Stomach (tissue), 9 donors: ENCODE results near the gene PDCD7. TPM values are rescaled to one million over a fixed set of nuclear protein-coding genes. Genes with fewer than 3 reads are reported as not detected.
"Not testable (repeated sequence)": the region's sequence is repeated elsewhere in the genome, so short reads cannot be mapped to it uniquely, and the experiment has no call there.

Experiments
- DNase-seq, 2 donors: peaks; one replicate each; pipeline versions ENCODE4 v3.0.0 to v3.0.0-alpha.2; 2013 to 2019
- H3K27ac ChIP-seq, 5 donors: fragments of 200-600 bp in 4 of 5; sonication (generic) in 4 of 5; one replicate each; pipeline ENCODE4 v1.5.1; 2013 to 2019; ENCODE audit warnings: mild to moderate bottlenecking in 1 of 5, moderate library complexity in 1 of 5
- H3K27me3 ChIP-seq, 3 donors: fragments of 200-600 bp; sonication (generic); one replicate each; pipeline ENCODE4 v1.5.1; 2017 to 2019; ENCODE audit warnings: mixed run types in 1 of 3
- H3K36me3 ChIP-seq, 4 donors: fragments of 200-600 bp; sonication (generic); 1 replicate in 3 of 4; 2 replicates in 1 of 4; pipeline ENCODE4 v1.5.1; 2016 to 2019
- H3K4me1 ChIP-seq, 4 donors: fragments of 200-600 bp; sonication (generic); one replicate each; pipeline ENCODE4 v1.5.1; 2016 to 2019
- H3K4me3 ChIP-seq, 4 donors: fragments of 200-600 bp; sonication (generic) in 3 of 4; one replicate each; pipeline ENCODE4 v1.5.1; 2016 to 2019; ENCODE audit warnings: mild to moderate bottlenecking in 1 of 4
- H3K9me3 ChIP-seq, 4 donors: fragments of 200-600 bp; sonication (generic); one replicate each; pipeline ENCODE4 v1.5.1; 2016 to 2019
- EP300 ChIP-seq: sonication (generic); formaldehyde crosslinking; IDR thresholded peaks from one replicate; pipeline ENCODE4 v1.6.1; 2017; ENCODE audit warnings: antibody characterized with exemption
- POLR2A ChIP-seq, 4 donors: fragments of 450-650 bp; IDR thresholded peaks; one replicate each; pipeline ENCODE4 v1.6.1; 2016; ENCODE audit warnings: antibody characterized with exemption in 4 of 4, control low read depth in 2 of 4, mild to moderate bottlenecking in 1 of 4, moderate library complexity in 1 of 4
- POLR2AphosphoS5 ChIP-seq, 3 donors: sonication (generic); formaldehyde crosslinking; IDR thresholded peaks; one replicate each; pipeline ENCODE4 v1.6.1; 2016; ENCODE audit warnings: antibody characterized with exemption in 3 of 3
- WGBS, 5 donors: extraction: QIAGEN DNeasy Blood & Tissue Kit in 3 of 5; methylation state at CpG; one replicate each; pipeline versions ENCODE4 v1.1.5 to v1.1.7; 2013 to 2018; 5-methylcytosine and 5-hydroxymethylcytosine counted together
- intact Hi-C: fragments of 100-400 bp; cut with DNase I; formaldehyde crosslinking; loops from one replicate; pipeline ENCODE4 v1.15.1; 2023; ENCODE audit warnings: low total_unique reads
- polyA plus RNA-seq, 3 donors: library from polyadenylated mRNA; stranded (reverse); fragments of 200-250 nt; gene quantifications; one replicate each; pipeline ENCODE4 v1.2.3, GENCODE V29; 2013
- total RNA-seq, 5 donors: library from RNA; depleted of rRNA; stranded (reverse); fragments of >200 nt; gene quantifications; one replicate each; pipeline versions ENCODE4 v1.1.0 to v1.2.3, GENCODE V29; 2014 to 2016
- TF ChIP-seq, protein P1 (sequence below), 7 experiments: fragments of 450-650 bp in 4 of 7; fragments of 200-600 bp in 3 of 7; sonication (generic) in 3 of 7; IDR thresholded peaks; one replicate each; pipeline ENCODE4 v1.5.1; 2016 to 2019; ENCODE audit warnings: antibody characterized with exemption in 7 of 7, control low read depth in 2 of 7, mild to moderate bottlenecking in 1 of 7
- donor health status: healthy with polysubstance abuse.
- donor health status: Bipolar disorder and iron deficiency.
- donor health status: healthy.

Gene PDCD7
- total and polyA plus RNA-seq, 8 donors = 10.7 to 127 (median 17.0) TPM

DNA sequence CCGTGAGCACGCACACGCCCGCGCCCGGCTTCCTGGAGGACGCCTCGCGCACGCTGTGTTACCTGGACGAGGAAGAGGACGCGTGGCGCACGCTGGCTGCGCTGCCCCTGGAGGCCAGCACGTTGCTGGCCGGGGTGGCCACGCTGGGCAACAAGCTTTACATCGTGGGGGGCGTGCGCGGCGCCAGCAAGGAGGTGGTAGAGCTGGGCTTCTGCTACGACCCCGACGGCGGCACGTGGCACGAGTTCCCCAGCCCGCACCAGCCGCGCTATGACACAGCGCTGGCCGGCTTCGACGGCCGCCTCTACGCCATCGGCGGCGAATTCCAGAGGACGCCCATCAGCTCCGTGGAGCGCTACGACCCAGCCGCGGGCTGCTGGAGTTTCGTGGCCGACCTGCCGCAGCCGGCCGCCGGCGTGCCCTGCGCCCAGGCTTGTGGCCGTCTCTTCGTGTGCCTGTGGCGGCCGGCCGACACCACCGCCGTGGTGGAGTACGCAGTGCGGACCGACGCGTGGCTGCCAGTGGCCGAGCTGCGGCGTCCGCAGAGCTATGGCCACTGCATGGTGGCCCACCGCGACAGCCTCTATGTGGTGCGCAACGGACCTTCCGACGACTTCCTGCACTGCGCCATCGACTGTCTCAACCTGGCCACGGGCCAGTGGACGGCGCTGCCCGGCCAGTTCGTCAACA, 56.2 kb downstream of the PDCD7 start:
- peak overlapping the region in 1 of 4 donors; percentile 26 for H3K4me3 ChIP-seq
- H3K9me3 ChIP-seq = no peaks in the 10 kb centered on the region
- DNase-seq = no peak
- H3K36me3 ChIP-seq = no peaks in the 10 kb centered on the region
- TF ChIP-seq EP300 = no peak
- no peak for TF ChIP-seq POLR2AphosphoS5 (IDR thresholded peaks at IDR 0.05)
- intact Hi-C loops = no loop called here
- peaks cover 0 to 40% (median 15%) of the 10 kb centered on the region in 3 donors for H3K27me3 ChIP-seq
- peaks cover under 1 to 20% (median 12%) of the 10 kb centered on the region in 4 donors for H3K4me1 ChIP-seq
- H3K27ac ChIP-seq = no peak overlapping the region
- WGBS, 5 donors = 53 to 73% (median 63%) methylated on average over 19 to 85 of the region's 85 CpGs

- intact Hi-C loops = no loop called here
- 60 to 86% (median 81%) methylated on average over 45 to 73 of the region's 73 CpGs for WGBS, 5 donors
- TF ChIP-seq POLR2AphosphoS5 (IDR thresholded peaks at IDR 0.05) = no peak
- TF ChIP-seq EP300 = no peak
- TF ChIP-seq, protein P1, sequence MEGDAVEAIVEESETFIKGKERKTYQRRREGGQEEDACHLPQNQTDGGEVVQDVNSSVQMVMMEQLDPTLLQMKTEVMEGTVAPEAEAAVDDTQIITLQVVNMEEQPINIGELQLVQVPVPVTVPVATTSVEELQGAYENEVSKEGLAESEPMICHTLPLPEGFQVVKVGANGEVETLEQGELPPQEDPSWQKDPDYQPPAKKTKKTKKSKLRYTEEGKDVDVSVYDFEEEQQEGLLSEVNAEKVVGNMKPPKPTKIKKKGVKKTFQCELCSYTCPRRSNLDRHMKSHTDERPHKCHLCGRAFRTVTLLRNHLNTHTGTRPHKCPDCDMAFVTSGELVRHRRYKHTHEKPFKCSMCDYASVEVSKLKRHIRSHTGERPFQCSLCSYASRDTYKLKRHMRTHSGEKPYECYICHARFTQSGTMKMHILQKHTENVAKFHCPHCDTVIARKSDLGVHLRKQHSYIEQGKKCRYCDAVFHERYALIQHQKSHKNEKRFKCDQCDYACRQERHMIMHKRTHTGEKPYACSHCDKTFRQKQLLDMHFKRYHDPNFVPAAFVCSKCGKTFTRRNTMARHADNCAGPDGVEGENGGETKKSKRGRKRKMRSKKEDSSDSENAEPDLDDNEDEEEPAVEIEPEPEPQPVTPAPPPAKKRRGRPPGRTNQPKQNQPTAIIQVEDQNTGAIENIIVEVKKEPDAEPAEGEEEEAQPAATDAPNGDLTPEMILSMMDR (IDR thresholded peaks at IDR 0.05) = no peak
- no peak for TF ChIP-seq POLR2A (IDR thresholded peaks at IDR 0.05)
- H3K4me3 ChIP-seq = peak within 1 kb of the TSS in 1 of 4 donors; percentile 26
- no peaks in the 10 kb centered on the region for H3K9me3 ChIP-seq
- H3K27me3 ChIP-seq = peaks cover 0 to 32% (median 15%) of the 10 kb centered on the region in 3 donors
- no peak for DNase-seq
- H3K4me1 ChIP-seq = peaks cover 7 to 19% (median 16%) of the 10 kb centered on the region in 4 donors
- H3K36me3 ChIP-seq = no peaks in the 10 kb centered on the region
- H3K27ac ChIP-seq = no peak within 1 kb of the TSS
Measured at GRCh38 chr15:65076486-65077290, 56.9 kb downstream of the PDCD7 start, which contains the start of gene KBTBD13. Gene KBTBD13 (plus strand): TSS chr15:65076746. CDS start chr15:65076816, 70 bp downstream.

DNA sequence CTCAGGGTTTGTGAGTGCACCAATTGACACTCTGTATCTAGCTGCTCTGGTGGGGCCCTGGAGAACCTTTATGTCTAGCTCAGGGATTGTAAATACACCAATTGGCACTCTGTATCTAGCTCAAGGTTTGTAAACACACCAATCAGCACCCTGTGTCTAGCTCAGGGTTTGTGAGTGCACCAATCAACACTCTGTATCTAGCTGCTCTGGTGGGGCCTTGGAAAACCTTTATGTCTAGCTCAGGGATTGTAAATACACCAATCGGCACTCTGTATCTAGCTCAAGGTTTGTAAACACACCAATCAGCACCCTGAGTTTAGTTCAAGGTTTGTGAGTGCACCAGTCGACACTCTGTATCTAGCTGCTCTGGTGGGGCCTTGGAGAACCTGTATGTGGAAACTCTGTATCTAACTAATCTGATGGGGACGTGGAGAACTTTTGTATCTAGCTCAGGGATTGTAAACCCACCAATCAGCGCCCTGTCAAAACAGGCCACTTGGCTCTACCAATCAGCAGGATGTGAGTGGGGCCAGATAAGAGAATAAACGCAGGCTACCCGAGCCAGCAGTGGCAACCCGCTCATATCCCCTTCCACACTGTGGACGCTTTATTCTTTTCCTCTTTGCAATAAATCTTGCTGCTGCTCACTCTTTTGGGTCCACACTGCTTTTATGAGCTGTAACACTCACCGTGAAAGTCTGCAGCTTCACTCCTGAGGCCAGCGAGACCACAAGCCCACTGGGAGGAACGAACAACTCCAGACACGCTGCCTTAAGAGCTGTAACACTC, 57.8 kb downstream of the PDCD7 start:
- WGBS, 5 donors = 71 to 81% (median 79%) methylated on average over 12 of the region's 12 CpGs
- H3K36me3 ChIP-seq, H3K9me3 ChIP-seq, DNase-seq, intact Hi-C loops, H3K4me3 ChIP-seq, H3K27ac ChIP-seq: not testable (repeated sequence)
- Histone ChIP-seq H3K4me1 (peaks cover 16 to 27% (median 23%) of the 10 kb centered on the region in 4 donors), H3K27me3 (peaks cover 0 to 32% (median 15%) of the 10 kb centered on the region in 3 donors)

- peaks cover 24 to 36% (median 31%) of the 10 kb centered on the region in 4 donors for H3K4me1 ChIP-seq
- peaks cover 0 to 32% (median 15%) of the 10 kb centered on the region in 3 donors for H3K27me3 ChIP-seq
- 88 to 98% (median 95%) methylated on average over 4 to 17 of the region's 22 CpGs for WGBS, 5 donors
- intact Hi-C loops, DNase-seq, H3K27ac ChIP-seq, H3K36me3 ChIP-seq, H3K4me3 ChIP-seq, H3K9me3 ChIP-seq: not testable (repeated sequence)
Measured at GRCh38 chr15:65074946-65075345, 58.7 kb downstream of the PDCD7 start.

- Histone ChIP-seq H3K27me3 (peaks cover 4 to 29% (median 22%) of the 10 kb centered on the region in 3 donors), H3K9me3 (no peaks in the 10 kb centered on the region), H3K36me3 (no peaks in the 10 kb centered on the region), H3K4me1 (peaks cover 40 to 54% (median 45%) of the 10 kb centered on the region in 4 donors), H3K27ac (peak overlapping the region in 2 of 5 donors; percentile 66 to 88), H3K4me3 (no peak overlapping the region)
- TF ChIP-seq POLR2AphosphoS5 (IDR thresholded peaks at IDR 0.05) (no peak), EP300 (no peak), POLR2A (IDR thresholded peaks at IDR 0.05) (no peak)
- TF ChIP-seq, protein P1 (IDR thresholded peaks at IDR 0.05) = no peak
- intact Hi-C loops = no loop called here
- DNase-seq = no peak
- WGBS, 5 donors = 87 to 95% (median 91%) methylated on average over 3 of the region's 3 CpGs
Measured at GRCh38 chr15:65072617-65073016, 61.0 kb downstream of the PDCD7 start.
